Activated CD8-positive, alpha-beta memory T cell treated with anti-CD3 and anti-CD28 coated beads for 1 hour (primary cell): ENCODE results near the gene EME2.
A peak's percentile ranks its signal among the peaks of the same experiment; 100 is the strongest.
"Not testable (repeated sequence)": the region's sequence is repeated elsewhere in the genome, so short reads cannot be mapped to it uniquely, and the experiment has no call there.

ENCODE experiments used
- DNase-seq, 2 donors: peaks; one replicate each; pipeline ENCODE4 v3.0.0-alpha.2; 2020; ENCODE audit warnings: low read depth in 1 of 2; ENCODE audit errors: extremely low read depth in 1 of 2

The EME2 gene

GRCh38 chr16:1772362-1772907 is at the start of gene EME2:
Gene EME2, plus strand, starts transcription at chr16:1772810. Its CDS starts 418 bp downstream, at chr16:1773228.
- peak in 1 of 2 donors; percentile 22 for DNase-seq

GRCh38 chr16:1723450-1724147 is 49.0 kb upstream of the EME2 start:
- no peak for DNase-seq

DNA sequence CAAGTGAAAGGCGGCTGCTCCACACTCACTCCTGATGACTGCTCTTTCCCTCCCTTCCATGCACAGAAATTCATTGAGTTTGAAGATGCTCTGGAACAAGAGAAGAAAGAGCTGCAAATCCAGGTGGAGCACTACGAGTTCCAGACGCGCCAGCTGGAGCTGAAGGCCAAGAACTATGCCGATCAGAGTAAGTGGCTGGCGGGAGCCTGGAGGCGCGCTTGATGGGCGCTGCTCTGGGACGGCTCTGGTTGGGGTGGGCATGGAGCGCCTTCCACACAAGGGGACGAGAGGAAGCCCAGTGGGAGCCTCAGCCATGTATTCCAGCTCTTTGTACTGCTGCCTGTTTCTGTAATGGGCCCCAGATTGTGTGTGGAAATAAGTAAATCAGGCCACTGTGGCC is 48.1 kb upstream of the EME2 start:
- DNase-seq = no peak

DNA sequence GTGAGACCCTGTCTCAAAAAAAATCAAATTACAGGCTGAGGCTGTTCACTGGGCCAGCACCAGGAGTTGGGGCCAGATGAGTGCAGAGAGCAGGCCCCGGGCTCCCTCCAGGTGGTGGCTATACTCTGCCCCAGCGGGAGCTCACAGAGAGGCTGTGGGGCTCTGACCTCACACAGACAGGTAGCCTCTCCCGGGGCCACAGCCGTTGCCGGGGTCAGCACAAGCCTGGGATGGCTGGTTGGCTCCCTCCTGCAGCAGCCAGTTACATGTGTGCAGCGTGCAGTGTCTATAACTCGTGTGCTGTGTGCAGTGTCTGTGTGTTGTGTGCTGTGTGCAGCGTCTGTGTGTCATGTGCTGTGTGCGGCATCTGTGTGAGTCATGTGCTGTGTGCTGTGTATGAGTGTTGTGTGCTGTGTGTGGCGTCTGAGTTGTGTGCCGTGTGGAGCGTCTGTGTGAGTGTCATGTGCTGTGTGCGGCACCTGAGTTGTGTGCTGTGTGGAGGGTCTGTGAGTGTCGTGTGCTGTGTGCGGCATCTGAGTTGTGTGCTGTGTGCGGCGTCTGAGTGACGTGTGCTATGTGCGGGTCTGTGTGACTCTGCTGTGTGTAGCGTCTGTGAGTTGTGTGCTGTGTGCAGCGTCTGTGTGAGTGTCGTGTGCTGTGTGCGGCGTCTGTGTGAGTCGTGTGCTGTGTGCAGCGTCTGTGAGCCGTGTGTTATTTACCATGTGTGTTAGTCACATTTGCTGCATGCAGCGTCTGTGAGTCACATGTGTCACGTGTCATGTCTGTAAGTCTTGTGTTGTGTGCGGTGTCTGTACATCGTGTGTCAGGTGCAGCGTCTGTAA is 45.7 kb upstream of the EME2 start:
- DNase-seq = no peak

GRCh38 chr16:1727651-1728624 is 44.7 kb upstream of the EME2 start:
- no peak for DNase-seq

DNA sequence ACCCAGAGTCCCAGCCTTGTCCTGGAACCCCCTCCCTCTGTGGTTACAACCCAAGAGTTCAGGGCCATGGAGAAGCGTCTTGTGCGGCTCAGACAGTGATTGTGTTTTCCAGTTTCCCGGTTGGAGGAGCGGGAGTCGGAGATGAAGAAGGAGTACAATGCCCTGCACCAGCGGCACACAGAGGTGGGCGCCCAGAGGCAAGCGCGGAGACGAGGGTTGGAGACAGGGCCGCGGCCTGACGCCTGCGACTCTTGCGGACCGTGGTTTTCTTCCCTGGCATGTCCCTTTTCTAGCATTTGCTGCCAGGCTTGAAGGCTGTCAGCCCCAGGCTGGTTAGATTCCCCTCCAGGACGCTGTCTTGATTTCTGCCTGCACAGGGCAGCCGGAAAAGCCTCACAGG is 43.6 kb upstream of the EME2 start:
- no peak for DNase-seq

GRCh38 chr16:1729445-1729844 is 43.2 kb upstream of the EME2 start:
- no peak for DNase-seq

DNA sequence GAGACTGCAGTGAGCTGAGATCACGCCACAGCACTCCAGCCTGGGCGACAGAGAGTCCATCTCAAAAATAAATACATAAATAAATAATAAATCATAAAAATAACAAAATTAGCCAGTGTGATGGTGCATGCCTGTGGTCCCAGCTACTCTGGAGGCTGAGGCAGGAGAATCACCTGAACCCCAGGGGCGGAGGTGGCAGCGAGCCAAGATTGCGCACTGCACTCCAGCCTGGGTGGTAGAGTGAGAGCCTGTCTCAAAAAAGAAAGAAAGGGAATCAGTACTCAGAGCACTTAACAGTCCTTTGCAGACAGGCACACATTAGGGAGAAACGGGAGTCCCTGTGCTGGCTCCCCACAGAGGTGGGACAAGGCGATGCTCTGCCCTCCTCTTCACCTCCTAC is 41.5 kb upstream of the EME2 start:
- DNase-seq = no peak

DNA sequence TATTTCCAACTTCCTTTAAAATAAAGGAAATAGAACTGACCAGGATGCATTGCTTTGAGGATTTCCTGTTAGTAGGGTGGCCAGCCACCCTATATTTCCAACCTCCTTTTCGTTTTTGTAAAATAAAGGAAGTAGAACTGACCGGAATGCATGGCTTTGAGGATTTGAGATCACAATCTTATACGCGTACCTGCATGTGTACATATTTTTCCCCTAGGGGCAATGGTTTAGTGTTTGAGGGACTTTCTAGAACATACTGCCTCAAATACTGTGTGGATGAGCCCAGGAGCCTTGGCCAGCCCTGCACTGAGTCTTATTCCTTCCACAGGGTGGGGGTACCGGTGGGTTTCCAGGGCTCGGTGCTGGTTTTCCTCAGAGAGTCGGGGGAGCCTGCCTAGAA is 41.0 kb upstream of the EME2 start:
- no peak for DNase-seq

GRCh38 chr16:1732071-1732470 is 40.5 kb upstream of the EME2 start:
- no peak for DNase-seq

DNA sequence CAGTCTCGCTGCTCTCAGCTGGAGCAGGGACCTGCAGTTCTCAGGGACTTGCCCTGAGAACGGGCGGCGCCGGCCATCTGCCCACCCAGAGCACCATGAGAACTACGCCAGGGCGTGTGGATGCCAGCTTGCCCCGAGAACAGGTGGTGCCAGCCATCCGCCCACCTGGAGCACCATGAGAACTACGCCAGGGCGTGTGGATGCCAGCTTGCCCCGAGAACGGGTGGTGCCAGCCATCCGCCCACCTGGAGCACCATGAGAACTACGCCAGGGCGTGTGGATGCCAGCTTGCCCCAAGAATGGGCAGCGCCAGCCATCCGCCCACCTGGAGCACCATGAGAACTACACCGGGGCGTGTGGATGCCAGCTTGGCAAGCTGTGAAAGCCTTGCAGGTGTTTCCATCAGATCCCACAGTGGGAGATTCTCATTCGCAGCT is 40.0 kb upstream of the EME2 start:
- DNase-seq = not testable (repeated sequence)

DNA sequence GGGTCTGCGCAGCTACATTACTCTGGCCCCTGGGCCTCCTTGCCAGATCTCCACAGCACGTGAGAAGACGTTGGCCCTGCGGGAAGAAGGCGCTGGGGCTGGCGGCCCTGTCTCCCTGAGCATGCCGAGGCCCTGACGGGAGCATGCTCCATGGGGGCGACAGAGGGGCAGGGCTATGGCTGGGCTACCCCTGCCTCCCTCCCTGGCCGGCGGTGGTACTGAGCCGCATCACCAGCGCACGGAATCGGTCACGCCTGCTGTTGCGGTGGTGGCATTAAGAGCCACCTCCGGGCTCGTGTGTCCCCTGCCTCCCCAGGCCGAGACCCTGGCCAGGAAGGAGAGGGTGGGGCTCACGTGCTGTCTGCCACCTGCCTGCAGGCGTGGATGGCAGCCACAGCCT is 38.5 kb upstream of the EME2 start:
- DNase-seq = no peak

- no peak for DNase-seq
Measured at GRCh38 chr16:1734816-1735215, 37.8 kb upstream of the EME2 start.

DNA sequence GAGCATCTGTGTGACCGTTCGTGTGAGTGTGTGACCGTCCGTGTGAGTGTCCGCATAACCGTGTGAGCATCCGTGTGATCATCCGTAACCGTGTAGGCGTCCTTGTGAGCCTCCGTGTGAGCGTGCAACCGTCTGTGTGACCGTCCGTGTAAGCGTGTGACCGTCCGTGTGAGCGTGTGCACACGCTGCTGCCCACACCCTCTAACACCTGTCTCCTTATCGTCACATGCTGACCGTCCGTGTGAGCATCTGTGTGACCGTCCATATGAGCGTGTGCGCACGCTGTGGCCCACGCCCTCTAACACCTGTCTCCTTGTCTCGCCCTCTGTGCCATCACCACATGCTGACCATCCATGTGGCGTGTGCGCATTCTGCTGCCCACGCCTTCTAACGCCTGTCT is 32.4 kb upstream of the EME2 start:
- no peak for DNase-seq

GRCh38 chr16:1740781-1741490 is 31.7 kb upstream of the EME2 start:
- DNase-seq = no peak

- DNase-seq = no peak
Measured at GRCh38 chr16:1741553-1742165, 31.0 kb upstream of the EME2 start.

GRCh38 chr16:1743376-1744337 is 29.0 kb upstream of the EME2 start:
- no peak for DNase-seq

DNA sequence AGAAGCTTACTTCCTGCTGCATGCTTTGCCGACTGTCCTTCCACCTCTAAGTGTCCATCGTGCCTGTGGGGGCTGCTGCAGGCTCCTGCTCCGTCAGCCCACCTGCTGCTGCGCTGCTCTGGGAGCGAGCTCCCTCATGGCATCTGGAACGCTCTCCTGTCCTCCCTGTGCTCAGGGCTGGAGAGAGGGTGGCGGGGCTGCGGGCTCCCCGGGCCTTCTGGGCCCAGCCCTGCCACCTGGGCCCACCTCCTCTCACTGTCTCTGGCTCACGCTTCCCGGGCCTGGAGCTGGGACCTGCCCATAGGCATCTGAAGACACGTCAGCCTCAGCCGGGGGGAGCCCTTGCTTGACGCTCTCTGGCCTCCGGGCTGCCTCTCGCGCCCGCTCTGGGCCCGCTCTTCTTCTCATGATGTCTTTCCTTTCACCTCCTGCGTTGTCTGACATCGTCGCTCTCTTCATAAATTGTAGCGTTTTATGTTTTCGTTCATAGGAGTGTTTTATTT is 28.2 kb upstream of the EME2 start:
- no peak for DNase-seq
